GM18498 (cell line): ENCODE results near the gene GGA1.
A peak's percentile ranks its signal among the peaks of the same experiment; 100 is the strongest.

Source experiments
- ATAC-seq: cut with Tn5 transposase; IDR thresholded peaks from one replicate; pipeline ENCODE4 v1.9.1; 2021; ENCODE audit warnings: mild to moderate bottlenecking, moderate library complexity; ENCODE audit not compliant: unreplicated experiment

The GGA1 gene, protein sequence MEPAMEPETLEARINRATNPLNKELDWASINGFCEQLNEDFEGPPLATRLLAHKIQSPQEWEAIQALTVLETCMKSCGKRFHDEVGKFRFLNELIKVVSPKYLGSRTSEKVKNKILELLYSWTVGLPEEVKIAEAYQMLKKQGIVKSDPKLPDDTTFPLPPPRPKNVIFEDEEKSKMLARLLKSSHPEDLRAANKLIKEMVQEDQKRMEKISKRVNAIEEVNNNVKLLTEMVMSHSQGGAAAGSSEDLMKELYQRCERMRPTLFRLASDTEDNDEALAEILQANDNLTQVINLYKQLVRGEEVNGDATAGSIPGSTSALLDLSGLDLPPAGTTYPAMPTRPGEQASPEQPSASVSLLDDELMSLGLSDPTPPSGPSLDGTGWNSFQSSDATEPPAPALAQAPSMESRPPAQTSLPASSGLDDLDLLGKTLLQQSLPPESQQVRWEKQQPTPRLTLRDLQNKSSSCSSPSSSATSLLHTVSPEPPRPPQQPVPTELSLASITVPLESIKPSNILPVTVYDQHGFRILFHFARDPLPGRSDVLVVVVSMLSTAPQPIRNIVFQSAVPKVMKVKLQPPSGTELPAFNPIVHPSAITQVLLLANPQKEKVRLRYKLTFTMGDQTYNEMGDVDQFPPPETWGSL

DNA sequence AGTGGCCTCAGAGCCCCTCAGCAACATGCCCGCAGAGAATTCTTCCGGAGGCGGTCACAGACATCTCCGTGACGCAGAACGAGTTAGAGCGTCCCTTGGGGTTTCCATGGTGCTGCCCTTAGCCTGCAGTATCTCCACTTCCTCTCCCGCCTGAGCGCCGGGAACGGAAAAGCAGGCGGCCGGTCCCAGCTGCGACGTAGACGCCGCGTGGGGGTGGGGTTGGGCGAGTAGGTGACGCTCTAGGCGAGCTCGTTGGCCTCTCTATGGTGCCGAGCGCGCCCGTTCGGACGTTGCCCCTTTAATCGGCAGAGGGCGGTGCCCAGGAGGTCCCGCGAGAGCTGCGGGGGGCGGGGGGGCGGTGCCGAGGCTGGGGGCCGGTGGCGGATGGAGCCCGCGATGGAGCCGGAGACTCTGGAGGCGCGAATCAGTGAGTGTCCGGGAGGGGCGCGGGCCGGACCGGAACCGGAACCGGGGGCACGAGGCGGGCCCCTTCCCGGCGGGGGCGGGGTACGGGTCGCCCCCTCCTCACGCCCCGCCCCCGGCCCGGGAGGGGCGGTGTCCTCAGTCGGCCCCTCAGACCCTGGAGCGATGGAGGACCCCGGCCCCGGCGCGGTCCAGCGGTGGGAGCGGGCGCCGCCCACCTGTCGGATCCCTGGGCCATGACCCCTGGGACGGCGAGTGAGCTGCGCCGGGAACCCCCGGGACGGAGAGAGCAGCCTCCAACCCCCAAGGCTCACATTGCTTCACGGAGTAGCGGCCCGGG lies at the start of gene GGA1:
GGA1 (plus strand) TSS at position 358 of the 763 bp plus-strand sequence; CDS start at position 385, 27 bp downstream.
- peak; percentile 83 for ATAC-seq

DNA sequence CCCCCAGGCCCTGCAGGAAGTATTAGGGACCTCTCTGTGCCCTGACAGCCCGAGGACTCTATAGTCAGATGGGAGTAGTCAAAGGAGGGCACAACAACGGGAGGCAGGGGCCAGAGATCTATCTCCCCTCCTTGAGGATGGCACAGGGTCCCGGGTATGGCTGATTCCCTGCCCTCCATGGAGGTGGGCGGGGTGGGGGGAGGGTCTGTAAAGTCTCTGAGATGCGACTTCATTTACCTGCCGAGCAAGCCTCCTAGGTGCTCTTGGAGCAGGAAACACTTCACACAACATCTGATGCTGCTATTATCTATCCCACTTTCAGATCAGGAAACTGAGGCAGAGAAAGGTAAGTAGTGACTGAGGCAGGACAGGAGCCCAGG lies 49.1 kb upstream of the GGA1 start:
- no peak for ATAC-seq

DNA sequence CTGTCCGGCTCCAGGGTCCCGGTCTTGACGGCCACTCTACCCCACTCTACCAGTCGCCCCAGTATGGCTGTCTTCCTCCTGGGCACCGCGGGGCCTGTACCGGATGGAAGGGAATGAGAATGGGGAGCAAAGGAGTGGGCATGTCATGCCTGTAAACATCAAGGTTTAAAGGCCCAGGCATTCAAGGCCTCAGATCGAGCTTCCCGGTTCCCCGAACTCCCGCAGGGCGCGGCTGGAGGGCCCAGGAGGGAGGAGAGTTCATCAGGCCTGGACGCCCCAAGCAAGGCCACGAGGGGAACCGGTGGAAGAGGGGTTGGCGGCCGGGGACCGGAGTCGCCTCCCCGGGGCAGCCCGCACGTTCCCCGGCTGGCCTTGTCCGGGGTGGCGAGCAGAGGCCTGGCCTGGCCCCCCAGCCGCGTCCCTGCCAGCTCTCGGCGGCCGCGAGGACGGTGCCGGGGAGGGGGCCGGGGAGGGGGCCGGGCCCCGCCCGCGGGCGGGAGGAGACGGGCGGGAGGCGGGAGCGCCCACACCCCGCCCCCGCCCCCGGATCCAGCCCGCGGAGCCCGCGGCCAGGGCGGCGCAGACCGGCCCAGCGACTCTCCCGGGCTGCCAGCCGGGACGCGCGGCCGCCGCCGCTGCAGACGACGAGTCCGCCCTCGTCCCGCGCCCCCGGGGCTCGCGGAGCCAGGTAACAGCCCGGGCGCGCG lies 48.6 kb upstream of the GGA1 start, which contains the start of gene CDC42EP1:
CDC42EP1 (plus strand) TSS at position 580 of the 707 bp plus-strand sequence. CDS start 5,870 bp downstream, outside the sequence.
- ATAC-seq = no peak

DNA sequence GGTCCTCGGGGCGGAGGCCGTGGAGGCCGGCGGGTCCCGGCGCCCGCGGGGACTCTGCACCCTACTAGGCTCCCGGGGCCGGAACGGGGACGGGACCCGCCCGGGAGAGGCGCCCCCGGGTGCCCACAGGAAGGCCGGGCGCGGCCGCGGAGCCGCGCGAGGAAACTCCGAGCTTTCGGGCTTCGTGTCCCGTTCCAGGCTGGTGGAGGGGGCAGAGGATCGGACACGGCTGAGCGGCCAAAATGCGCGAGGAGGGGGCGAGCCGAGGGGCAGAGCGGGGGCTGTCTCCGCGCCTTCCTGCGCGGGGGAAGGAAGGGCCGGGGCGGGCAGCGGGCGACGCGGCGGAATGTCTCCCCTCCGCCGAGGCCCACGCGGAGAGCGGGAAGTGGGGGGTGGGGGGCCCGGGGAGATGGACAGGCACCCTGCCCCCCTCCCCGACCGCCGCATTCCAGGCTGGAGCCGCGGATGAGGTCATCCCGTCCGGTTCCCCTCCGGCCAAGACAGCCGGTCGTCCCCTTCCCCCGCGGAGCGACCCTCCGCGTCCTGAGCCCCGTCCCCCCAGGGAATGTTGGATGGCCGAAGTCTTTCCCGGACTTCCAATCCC lies 47.9 kb upstream of the GGA1 start:
- no peak for ATAC-seq

DNA sequence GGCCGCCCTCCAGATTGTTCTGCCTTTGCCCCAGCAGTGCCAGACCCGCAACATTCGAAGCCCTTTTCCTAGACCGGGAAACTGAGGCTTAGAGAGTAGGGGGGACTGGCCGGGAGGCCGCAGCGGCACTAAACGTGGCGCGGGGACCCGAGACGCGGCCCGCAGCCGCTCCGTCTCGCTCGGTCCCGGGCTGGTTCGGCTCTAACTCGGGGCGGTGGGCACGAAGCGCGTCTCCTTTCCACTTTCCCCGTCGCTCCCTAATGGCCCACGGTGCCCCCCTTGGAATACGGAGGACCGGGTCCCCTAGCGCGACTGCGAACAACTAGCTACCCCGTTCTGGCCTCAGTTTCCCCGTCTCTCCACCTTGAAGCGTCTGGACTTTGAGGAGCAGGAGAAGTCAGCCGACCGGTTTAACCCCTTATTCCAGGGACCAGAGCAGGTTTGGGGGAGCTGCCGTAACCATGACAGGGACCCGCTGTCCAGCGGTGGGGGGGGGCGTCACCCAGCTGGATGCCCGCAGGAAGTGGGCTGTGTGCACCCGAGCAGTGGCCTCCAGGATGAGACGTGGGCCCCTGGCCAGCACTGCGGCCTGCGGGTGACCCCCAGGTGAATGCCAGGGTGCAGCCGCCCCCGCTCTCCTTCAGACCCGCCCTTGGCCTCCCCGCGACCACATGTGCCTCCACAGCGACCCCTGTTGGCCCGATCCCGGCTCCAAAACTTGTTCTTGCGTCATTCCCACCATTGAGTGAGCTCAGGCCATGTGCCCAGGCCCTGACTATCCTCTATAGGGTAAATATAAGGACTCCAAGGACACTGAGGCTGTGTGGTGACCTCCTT lies 47.2 kb upstream of the GGA1 start:
- ATAC-seq = no peak

DNA sequence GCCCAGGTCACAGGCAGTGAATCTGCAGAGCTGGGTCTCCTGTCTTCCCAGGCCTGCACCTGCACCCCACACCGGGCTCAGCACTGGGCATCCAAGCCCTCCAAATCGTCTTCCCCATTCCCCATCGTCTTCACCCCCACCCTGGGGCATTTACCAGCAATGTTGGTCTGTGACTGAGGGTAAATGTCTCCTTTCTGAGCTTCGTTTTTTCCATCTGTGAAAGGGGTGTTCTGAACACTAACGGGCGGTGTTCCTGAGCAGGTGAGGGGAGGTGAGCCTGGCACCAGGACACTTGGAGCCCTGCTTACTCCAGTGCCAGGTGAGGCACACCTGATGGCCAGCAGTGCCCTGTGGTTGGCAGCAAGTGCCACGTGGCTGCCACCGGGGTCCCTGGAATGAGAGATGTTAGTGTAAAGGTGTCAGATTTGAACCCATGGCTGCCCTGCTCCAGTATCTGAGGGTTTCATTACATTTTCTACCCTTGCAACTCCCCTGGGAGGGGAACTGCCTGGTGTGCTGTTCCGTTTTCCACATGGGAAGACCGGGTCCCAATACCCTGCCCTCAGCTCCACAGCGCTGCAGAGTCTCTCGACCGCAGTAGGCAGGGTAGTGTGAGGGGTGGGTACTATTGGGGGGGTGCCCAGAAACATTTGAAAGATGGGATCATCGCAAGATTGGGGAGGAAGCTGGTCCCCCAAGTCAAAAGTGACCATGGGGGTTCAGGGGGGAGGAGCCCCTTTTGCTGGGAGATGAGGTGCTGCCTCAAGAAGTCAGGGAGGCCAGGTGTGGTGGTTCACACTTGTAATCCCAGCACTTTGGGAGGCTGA lies 46.4 kb upstream of the GGA1 start:
- ATAC-seq = no peak

DNA sequence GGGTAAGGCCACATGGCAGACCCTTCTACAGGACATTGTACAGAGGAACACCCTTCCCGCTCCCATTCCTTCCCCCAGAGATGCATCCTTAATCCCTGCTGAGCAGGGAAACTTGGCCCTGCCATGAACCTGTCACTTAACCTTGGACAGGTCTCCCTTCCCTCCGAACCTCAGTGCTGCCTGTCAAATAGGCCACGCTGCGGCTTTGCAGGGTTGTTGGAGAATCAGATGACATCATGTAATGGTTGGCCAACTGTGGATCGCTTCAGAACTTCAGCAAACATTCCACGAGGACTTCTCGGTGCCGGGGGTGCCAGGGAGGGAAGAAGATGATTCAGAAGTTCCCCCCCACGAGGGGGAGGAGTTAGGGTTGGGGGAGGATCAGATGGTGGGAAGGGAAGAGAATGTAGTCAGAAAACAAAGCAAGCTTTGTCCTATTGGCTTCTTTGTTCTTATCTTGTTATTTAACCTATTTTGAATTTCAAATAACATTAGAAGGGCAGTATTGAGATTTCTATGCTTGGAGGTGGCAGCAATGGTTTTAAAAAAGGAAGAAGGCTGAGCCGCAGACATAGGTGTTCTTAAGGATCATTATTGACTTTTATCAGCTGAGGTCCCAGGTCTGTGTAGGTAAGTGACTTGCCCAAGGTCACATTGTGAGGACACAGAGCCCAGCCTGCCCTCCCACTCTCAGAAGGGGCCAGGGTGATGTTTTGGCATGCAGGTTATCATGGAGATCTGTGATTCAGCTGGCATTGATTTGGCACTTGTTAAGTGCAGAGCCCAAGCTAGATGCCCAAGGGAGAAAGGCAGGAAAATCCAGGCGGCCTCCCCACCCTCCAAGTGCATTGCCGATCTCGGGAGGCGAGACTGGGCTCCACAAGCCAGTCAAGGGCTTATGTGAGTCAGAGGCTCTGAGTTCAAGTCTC lies 45.2 kb upstream of the GGA1 start:
- ATAC-seq = no peak

DNA sequence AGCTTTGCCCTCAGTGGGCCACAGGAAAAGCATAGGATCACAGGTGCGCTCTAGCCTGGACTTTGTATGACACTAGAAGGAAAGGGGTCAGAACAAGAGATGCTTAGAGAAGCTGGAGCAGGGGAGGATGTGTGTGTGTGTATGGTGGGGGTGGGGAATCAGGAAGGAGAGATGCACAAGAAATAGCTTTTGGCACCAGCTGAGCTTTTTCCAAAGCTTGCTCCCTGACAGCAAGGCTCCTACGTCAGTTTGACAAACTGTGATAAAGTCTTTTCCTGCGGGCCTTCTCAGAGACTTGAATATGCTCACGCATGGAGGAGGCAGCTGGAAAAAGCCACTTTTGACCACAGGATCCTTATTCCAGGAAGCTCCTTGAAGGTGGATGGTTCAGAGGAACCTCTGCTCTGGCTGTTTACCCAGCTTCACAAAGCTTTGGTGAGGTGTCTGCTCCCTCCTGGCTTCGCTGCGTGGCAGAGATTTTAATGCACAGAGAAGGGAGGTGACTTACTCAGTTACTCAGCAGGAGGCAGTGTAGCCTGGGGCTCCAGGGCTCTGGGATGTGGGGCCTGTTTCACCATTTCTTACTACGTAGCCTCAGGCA lies 44.4 kb upstream of the GGA1 start:
- ATAC-seq = no peak

DNA sequence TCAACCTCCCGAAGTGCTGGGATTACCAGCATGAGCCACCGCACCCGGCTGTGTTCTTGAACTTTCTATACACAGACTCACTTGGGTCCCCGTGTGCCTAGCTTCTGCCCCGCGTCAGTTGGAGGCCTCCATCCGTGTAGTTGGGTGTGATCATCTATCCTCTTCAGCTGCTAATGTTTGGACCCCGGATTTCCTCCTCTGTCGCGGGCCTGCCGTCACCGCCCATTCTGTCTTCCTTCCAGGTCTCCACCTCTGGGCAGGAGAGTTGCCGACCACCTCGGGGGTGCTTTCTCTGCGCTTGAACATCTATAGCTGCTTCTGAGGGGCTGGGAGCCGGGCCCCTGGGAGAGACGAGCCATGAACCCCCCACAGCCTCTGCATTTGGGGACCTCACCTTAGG lies 42.8 kb upstream of the GGA1 start:
- ATAC-seq = no peak

DNA sequence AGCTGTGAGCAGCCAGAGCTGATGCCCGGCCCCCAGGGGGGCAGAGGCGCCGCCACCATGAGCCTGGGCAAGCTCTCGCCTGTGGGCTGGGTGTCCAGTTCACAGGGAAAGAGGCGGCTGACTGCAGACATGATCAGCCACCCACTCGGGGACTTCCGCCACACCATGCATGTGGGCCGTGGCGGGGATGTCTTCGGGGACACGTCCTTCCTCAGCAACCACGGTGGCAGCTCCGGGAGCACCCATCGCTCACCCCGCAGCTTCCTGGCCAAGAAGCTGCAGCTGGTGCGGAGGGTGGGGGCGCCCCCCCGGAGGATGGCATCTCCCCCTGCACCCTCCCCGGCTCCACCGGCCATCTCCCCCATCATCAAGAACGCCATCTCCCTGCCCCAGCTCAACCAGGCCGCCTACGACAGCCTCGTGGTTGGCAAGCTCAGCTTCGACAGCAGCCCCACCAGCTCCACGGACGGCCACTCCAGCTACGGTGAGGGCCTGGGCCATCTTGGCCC lies 42.3 kb upstream of the GGA1 start:
- no peak for ATAC-seq

DNA sequence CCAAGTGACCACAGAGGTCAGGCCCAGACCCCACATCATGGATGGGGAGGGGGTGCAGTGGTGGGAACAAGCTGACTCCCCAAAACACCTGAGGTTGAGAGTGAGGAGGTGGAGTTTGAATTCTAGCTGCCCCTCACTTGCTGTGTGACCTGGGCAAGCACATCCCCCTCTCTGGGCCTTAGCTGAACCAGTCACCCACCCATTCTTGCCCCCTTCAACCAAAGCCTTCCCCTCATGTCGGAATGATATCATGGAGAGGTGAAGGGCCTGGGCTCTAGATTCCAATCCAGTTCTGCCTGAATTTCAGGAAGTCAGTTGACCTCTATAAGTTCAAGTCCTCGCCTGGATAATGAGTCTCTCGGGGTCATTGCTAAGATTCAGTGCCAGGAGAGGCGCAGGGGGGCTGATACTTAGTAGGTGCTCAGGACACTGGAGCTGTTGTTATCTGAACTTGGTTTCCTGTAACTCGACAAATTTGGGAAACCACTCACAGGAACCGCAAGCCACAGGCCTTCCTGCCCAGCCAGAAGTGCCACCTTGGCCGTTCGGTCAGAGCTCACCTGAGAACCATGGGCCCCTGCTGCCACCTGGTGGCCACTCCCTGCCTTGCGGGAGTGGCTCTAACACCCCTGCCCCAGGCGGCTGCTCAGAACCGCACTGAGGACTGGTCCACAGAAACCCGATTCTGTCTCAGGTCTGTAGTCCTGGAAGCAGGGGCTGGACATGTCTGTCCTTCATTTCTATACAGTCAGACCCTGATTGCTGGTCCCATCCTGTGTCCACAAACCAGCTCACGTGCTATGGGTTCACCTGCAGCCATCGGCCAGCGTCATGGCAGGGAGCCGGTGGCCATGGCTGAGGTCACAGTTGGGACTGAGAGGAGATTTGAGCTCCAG lies 41.5 kb upstream of the GGA1 start:
- no peak for ATAC-seq

DNA sequence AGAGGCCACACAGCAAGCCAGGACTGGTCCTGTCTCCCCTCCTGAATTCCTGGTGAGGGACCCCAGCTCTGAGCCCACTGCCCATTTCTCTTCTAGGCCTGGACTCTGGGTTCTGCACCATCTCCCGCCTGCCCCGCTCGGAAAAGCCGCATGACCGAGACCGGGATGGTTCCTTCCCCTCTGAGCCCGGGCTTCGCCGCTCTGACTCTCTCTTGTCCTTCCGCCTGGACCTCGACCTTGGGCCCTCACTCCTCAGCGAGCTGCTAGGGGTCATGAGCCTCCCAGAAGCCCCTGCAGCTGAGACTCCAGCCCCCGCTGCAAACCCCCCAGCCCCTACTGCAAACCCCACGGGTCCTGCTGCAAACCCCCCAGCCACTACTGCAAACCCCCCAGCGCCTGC lies 40.6 kb upstream of the GGA1 start:
- ATAC-seq = no peak

DNA sequence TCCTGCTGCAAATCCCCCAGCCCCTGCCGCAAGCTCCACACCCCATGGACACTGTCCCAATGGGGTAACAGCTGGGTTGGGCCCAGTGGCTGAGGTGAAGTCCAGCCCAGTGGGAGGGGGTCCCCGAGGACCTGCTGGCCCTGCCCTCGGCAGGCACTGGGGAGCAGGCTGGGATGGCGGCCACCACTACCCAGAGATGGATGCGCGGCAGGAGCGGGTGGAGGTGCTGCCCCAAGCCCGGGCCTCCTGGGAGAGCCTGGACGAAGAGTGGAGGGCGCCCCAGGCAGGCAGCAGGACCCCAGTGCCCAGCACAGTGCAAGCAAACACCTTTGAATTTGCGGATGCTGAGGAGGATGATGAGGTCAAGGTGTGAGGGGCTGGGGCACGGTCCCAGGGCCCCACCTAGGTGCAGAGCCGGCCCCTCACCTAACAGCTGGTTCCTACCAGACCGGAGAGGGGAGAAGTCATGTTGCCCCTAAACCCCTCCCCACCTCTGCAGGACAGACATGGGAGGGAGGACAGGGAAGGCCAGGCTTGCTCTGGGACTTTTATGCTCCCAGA lies 40.1 kb upstream of the GGA1 start:
- no peak for ATAC-seq

DNA sequence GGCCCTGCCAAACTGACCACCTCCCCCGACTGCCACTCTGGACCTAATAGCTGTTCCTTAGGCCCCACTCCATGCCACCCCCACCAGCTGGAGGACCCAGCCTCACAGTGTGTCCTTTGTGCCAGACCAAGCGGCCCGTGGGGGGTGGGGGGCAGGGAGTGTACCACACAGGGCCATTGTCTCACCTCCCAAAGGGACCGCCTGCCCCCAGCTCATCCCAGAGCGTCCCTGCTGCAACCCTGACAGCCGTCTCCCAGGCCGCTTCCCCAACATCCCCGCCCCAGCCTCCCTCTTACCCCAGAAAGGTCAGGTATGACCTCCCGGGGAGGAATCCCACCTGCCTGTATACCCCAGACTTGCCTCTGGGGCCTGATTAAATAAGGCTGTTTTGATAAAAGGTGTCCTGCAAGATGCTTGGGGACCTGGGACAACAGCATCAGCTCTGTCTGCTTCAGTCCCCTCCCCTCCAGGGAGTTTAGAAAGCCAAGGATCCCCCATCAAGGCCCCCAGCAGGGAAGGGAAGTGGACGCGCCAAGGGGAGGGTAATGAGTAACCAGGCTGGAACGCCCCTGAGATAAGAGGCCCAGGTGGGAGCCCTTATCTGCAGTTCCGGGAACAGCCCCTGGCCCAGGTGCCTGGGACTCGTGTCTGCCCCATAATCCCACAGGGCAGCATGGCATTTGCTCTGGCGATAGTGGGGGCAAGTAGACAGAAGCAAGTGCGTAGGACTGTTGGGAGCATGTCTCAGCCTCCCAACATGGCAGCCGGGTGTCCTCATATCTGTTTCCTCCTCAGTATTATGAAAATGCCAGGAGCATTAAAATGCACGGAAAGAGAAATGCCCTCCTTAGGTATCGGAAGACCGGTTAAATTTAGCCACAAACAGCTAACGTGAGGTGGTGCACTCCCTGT lies 39.4 kb upstream of the GGA1 start:
- no peak for ATAC-seq
